B cell (primary cell): ENCODE data around the gene ATXN2. TPM values are rescaled to one million over a fixed set of nuclear protein-coding genes. Genes with fewer than 3 reads are reported as not detected.
"Not testable (repeated sequence)": the region's sequence is repeated elsewhere in the genome, so short reads cannot be mapped to it uniquely, and the experiment has no call there.

Experiments used
- ATAC-seq: fragments of 200-7000 bp; cut with Tn5 transposase; one replicate; pipeline ENCODE4 v1.10.0; 2021; ENCODE audit warnings: low read depth, mild to moderate bottlenecking, moderate number of reproducible peaks, moderate library complexity
- CTCF ChIA-PET: fragments of 350-600 bp; sonication (Branson Sonifier 250); formaldehyde crosslinking; loops from one replicate; lab custom pipeline; 2021; ENCODE audit warnings: antibody characterized with exemption, inconsistent platforms; lab: Charles Lee
- POLR2A ChIA-PET: fragments of 350-600 bp; sonication (Branson Sonifier 250); formaldehyde crosslinking; loops from one replicate; lab custom pipeline; 2021; ENCODE audit warnings: antibody characterized with exemption; lab: Charles Lee
- DNase-seq: peaks from one replicate; pipeline ENCODE4 v3.0.0; 2013
- H2AFZ ChIP-seq: 2 replicates; pipeline ENCODE4 v1.6.1; 2012; ENCODE audit warnings: mild to moderate bottlenecking, low read depth, low read length; ENCODE audit not compliant: insufficient read depth, poor library complexity, severe bottlenecking
- H3K27ac ChIP-seq, 2 donors: 1 replicate in 1 of 2; 2 replicates in 1 of 2; pipeline ENCODE4 v1.5.1; 2012 to 2013; ENCODE audit warnings: low read length in 2 of 2, mild to moderate bottlenecking in 2 of 2, moderate library complexity in 1 of 2
- H3K27me3 ChIP-seq, 4 experiments: fragments of 200-600 bp in 1 of 4; sonication (generic) in 1 of 4; replicated peaks in 1 of 4; 1 replicate in 2 of 4; 2 replicates in 2 of 4; pipeline versions ENCODE4 v1.6.1 to v1.7.0; 2013 to 2016; ENCODE audit warnings: low read length in 3 of 4, mild to moderate bottlenecking in 2 of 4, mixed read lengths in 1 of 4, moderate library complexity in 1 of 4; ENCODE audit not compliant: insufficient read depth in 4 of 4, control insufficient read depth in 3 of 4; ENCODE audit errors: control extremely low read depth in 1 of 4
- H3K36me3 ChIP-seq, 2 experiments: replicated peaks in 1 of 2; 1 replicate in 1 of 2; 2 replicates in 1 of 2; pipeline versions ENCODE4 v1.6.1 to v1.7.1; 2013; ENCODE audit warnings: low read length in 1 of 2; ENCODE audit not compliant: insufficient read depth in 2 of 2, control insufficient read depth in 1 of 2; ENCODE audit errors: control extremely low read depth in 1 of 2, extremely low read depth in 1 of 2
- H3K4me1 ChIP-seq, 2 donors: fragments of 200-600 bp in 1 of 2; sonication (generic) in 1 of 2; 1 replicate in 1 of 2; 2 replicates in 1 of 2; pipeline versions ENCODE4 v1.5.1 to v1.6.1; 2013 to 2017; ENCODE audit warnings: low read length in 2 of 2; ENCODE audit not compliant: control insufficient read depth in 2 of 2, insufficient read depth in 2 of 2
- H3K4me2 ChIP-seq: replicated peaks from 2 replicates; pipeline ENCODE3; 2012; ENCODE audit warnings: mild to moderate bottlenecking, low read depth, low read length; ENCODE audit not compliant: poor library complexity, severe bottlenecking
- H3K4me3 ChIP-seq, 5 experiments: fragments of 200-600 bp in 1 of 5; sonication (generic) in 1 of 5; 1 replicate in 3 of 5; 2 replicates in 2 of 5; pipeline versions ENCODE4 v1.5.1 to v1.7.0; 2011 to 2016; ENCODE audit warnings: low read length in 4 of 5, mild to moderate bottlenecking in 4 of 5, low read depth in 2 of 5, control low read depth in 1 of 5, moderate library complexity in 1 of 5; ENCODE audit not compliant: insufficient read depth in 1 of 5; ENCODE audit errors: control extremely low read depth in 1 of 5, extremely low read depth in 1 of 5
- H3K79me2 ChIP-seq: fragments of 200-600 bp; sonication (generic); one replicate; pipeline ENCODE4 v1.6.0; 2016; ENCODE audit warnings: low read length; ENCODE audit not compliant: control insufficient read depth, insufficient read depth
- H3K9ac ChIP-seq: fragments of 200-600 bp; sonication (generic); 2 replicates; pipeline ENCODE4 v1.6.1; 2017; ENCODE audit warnings: mild to moderate bottlenecking, low read length, moderate library complexity
- H3K9me3 ChIP-seq, 3 donors: one replicate each; pipeline versions ENCODE4 v1.6.1 to v1.7.1; 2013; ENCODE audit warnings: low read length in 2 of 3; ENCODE audit not compliant: control insufficient read depth in 2 of 3, insufficient read depth in 1 of 3; ENCODE audit errors: control extremely low read depth in 1 of 3
- H4K20me1 ChIP-seq: 2 replicates; pipeline ENCODE4 v1.6.0; 2012; ENCODE audit warnings: mild to moderate bottlenecking, low read length; ENCODE audit not compliant: insufficient read depth, control insufficient read depth, poor library complexity, severe bottlenecking
- H3K27ac Mint-ChIP-seq: one replicate; pipeline ENCODE4 v1.8.0; 2021; ENCODE audit warnings: mixed read lengths
- H3K27me3 Mint-ChIP-seq: one replicate; pipeline ENCODE4 v1.8.0; 2021; ENCODE audit warnings: mixed read lengths
- H3K4me1 Mint-ChIP-seq: one replicate; pipeline ENCODE4 v1.8.0; 2021; ENCODE audit warnings: mixed read lengths
- H3K4me3 Mint-ChIP-seq: one replicate; pipeline ENCODE4 v1.8.0; 2021; ENCODE audit warnings: mixed read lengths
- H3K9me3 Mint-ChIP-seq: one replicate; pipeline ENCODE4 v1.8.0; 2022; ENCODE audit warnings: mixed read lengths; ENCODE audit not compliant: insufficient read depth
- CTCF ChIP-seq: fragments of 200-600 bp; IDR thresholded peaks from one replicate; pipeline ENCODE4 v1.8.0; 2022; ENCODE audit warnings: antibody characterized with exemption, mild to moderate bottlenecking
- EZH2 ChIP-seq: IDR thresholded peaks from 2 replicates; pipeline ENCODE4 v1.6.1; 2012; ENCODE audit warnings: borderline replicate concordance, low read depth, mild to moderate bottlenecking, moderate library complexity, low read length; ENCODE audit not compliant: insufficient read depth, poor library complexity, severe bottlenecking
- WGBS: methylation state at CpG from one replicate; pipeline ENCODE4 v1.1.5; 2013; ENCODE audit warnings: missing lambda C conversion rate; ENCODE audit not compliant: insufficient coverage; 5-methylcytosine and 5-hydroxymethylcytosine counted together
- intact Hi-C: fragments of 100-400 bp; cut with micrococcal nuclease; formaldehyde crosslinking; loops from one replicate; pipeline ENCODE4 v1.10.0; 2022
- polyA plus RNA-seq: library from polyadenylated mRNA; depleted of rRNA; stranded (reverse); fragments of >200 nt; gene quantifications from 2 replicates; pipeline ENCODE4 v1.2.3, GENCODE V29; 2012
- total RNA-seq, 2 donors: library from RNA; stranded (reverse); fragments of 120-200 nt in 1 of 2; gene quantifications; 1 replicate in 1 of 2; 2 replicates in 1 of 2; pipeline versions ENCODE4 v1.2.3 to v1.2.4, GENCODE V29; 2013 to 2022

The ATXN2 gene
- total and polyA plus RNA-seq, 2 donors (not counting 1 experiment from before 2014, with no cell fraction given), result 28.2 to 83.8 TPM

GRCh38 chr12:111494676-111495075 is 104.4 kb downstream of the ATXN2 start:
- H3K27me3 ChIP-seq, result no peaks in the 10 kb centered on the region
- H3K79me2 ChIP-seq, result peaks cover 2% of the 10 kb centered on the region
- POLR2A ChIA-PET, result interaction anchor here (0.7 kb wide), 1 partner anchor 8 kb away, joined by 4 read pairs; no protein-coding TSS in a partner anchor
- no peaks in the 10 kb centered on the region for H3K4me1 ChIP-seq
- Mint-ChIP-seq H3K4me1 (peaks cover 4% of the 10 kb centered on the region), H3K4me3 (no peak overlapping the region), H3K27ac (no peak overlapping the region), H3K27me3 (no peaks in the 10 kb centered on the region), H3K9me3 (no peaks in the 10 kb centered on the region)
- TF ChIP-seq EZH2 (no peak), CTCF (no peak)
- H3K9ac ChIP-seq, result no peak overlapping the region
- WGBS, result 100% methylated on average over 2 of the region's 4 CpGs
- DNase-seq (no peak), ATAC-seq (no peak)
- no peaks in the 10 kb centered on the region for H4K20me1 ChIP-seq
- H3K36me3 ChIP-seq, result peaks cover 6 to 20% of the 10 kb centered on the region in 2 experiments
- no peak overlapping the region for H3K27ac ChIP-seq
- no peak overlapping the region for H3K4me2 ChIP-seq
- H3K4me3 ChIP-seq, result no peak overlapping the region
- CTCF ChIA-PET, result interaction anchor here (1.3 kb wide), 1 partner anchor 98 kb away, joined by 4 read pairs; no protein-coding TSS in a partner anchor
- intact Hi-C loops, result no loop called here
- H2AFZ ChIP-seq, result no peak overlapping the region
- no peaks in the 10 kb centered on the region for H3K9me3 ChIP-seq

DNA sequence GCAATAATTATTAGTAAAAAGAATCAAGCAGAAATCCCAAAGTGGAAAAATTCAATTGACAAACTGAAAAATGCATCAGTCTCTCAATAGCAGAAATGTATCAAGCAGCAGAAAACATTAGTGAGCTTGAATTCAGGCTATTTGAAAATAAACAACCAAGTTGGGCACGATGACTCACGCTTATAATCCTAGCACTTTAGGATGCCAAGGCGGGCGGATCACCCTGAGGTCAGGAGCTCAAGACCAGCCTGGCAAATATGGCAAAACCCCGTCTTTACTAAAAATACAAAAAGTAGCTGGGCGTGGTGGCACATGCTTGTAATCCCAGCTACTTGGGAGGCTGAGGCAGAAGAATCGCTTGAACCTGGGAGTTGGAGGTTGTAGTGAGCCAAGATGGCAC is 106.1 kb downstream of the ATXN2 start:
- CTCF ChIA-PET, result interaction anchor here (1.0 kb wide), 1 partner anchor 96 kb away, joined by 3 read pairs; no protein-coding TSS in a partner anchor
- DNase-seq, H3K27me3 ChIP-seq, H3K4me1 Mint-ChIP-seq, H3K4me3 ChIP-seq, H3K9ac ChIP-seq, H3K27ac ChIP-seq, H3K9me3 ChIP-seq, H3K27me3 Mint-ChIP-seq, H3K4me3 Mint-ChIP-seq, intact Hi-C loops, H3K79me2 ChIP-seq, ATAC-seq, H2AFZ ChIP-seq, H3K4me1 ChIP-seq, H4K20me1 ChIP-seq, POLR2A ChIA-PET, H3K4me2 ChIP-seq, H3K27ac Mint-ChIP-seq, H3K9me3 Mint-ChIP-seq: not testable (repeated sequence)
- peaks cover 7 to 27% of the 10 kb centered on the region in 2 experiments for H3K36me3 ChIP-seq
- 98% methylated on average over 6 of the region's 7 CpGs for WGBS
